GM12892 (cell line): ENCODE results near the gene SCCPDH.

Experiments used
- POLR2A ChIP-seq: IDR thresholded peaks from 2 replicates; pipeline ENCODE4 v1.6.1; 2011; ENCODE audit warnings: low read depth, low read length, control low read depth
- POLR2AphosphoS5 ChIP-seq: IDR thresholded peaks from 2 replicates; pipeline ENCODE4 v1.6.1; 2011; ENCODE audit warnings: low read depth, low read length, control low read depth
- TAF1 ChIP-seq: IDR thresholded peaks from 2 replicates; pipeline ENCODE4 v1.6.1; 2011; ENCODE audit warnings: low read depth, mild to moderate bottlenecking, control low read depth, low read length, borderline replicate concordance

DNA sequence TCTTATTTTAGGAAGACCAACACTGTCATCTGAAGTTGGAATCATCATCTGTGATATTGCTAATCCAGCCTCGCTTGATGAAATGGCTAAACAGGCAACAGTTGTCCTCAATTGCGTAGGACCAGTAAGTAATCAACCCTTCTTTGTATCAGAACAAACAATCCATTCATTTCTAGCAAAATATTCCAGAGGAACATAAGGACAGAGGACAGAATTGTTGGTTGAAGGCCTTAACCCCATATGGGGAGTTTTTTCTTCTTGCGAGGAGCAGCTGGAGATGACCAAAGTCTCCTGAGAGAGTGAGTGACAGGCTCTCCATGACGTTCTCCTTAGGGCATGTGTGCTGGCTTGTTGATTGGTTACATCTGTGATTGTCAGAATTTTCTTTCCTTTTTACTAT is 2.7 kb downstream of the SCCPDH start:
- TF ChIP-seq POLR2A (no peak), POLR2AphosphoS5 (no peak), TAF1 (no peak)
